A673 (cell line): ENCODE results near the gene EVI2A. TPM values are rescaled to one million over a fixed set of nuclear protein-coding genes. Genes with fewer than 3 reads are reported as not detected.
"Not testable (repeated sequence)": the region's sequence is repeated elsewhere in the genome, so short reads cannot be mapped to it uniquely, and the experiment has no call there.

Experiments used
- BruUV-seq: library from RNA; stranded (reverse); fragments of 400-500 nt; replicated peaks from 2 replicates; lab custom pipeline; 2021; lab: Mats Ljungman, UMichigan
- CTCF ChIA-PET: fragments of 300-600 bp; sonication (Branson Sonifier 250); formaldehyde crosslinking; loops from one replicate; lab custom pipeline; 2022; ENCODE audit warnings: antibody characterized with exemption; lab: Charles Lee
- POLR2A ChIA-PET: fragments of 300-600 bp; sonication (Branson Sonifier 250); formaldehyde crosslinking; loops from one replicate; lab custom pipeline; 2022; ENCODE audit warnings: antibody characterized with exemption; ENCODE audit not compliant: low non-redundant PET; lab: Charles Lee
- DNase-seq: peaks from one replicate; pipeline ENCODE4 v3.0.0-alpha.2; 2015; ENCODE audit warnings: low spot score
- H3K27ac ChIP-seq: fragments of 200-600 bp; sonication (generic); 2 replicates; pipeline ENCODE4 v1.5.1; 2016; ENCODE audit warnings: mixed run types, low read depth, mild to moderate bottlenecking, mixed read lengths, antibody characterized with exemption, low read length; ENCODE audit not compliant: poor library complexity, severe bottlenecking
- H3K27me3 ChIP-seq: fragments of 200-600 bp; sonication (generic); replicated peaks from 2 replicates; pipeline ENCODE4 v1.6.1; 2017; ENCODE audit warnings: mixed run types, low read depth, mild to moderate bottlenecking, mixed read lengths, antibody characterized with exemption, low read length; ENCODE audit not compliant: insufficient read depth, poor library complexity
- H3K36me3 ChIP-seq: fragments of 200-600 bp; sonication (generic); 2 replicates; pipeline ENCODE4 v1.6.1; 2016; ENCODE audit warnings: mixed run types, mild to moderate bottlenecking, mixed read lengths, antibody characterized with exemption, low read length; ENCODE audit not compliant: insufficient read depth, poor library complexity, severe bottlenecking
- H3K4me1 ChIP-seq: fragments of 200-600 bp; sonication (generic); 2 replicates; pipeline ENCODE4 v1.6.1; 2017; ENCODE audit warnings: mixed run types, mild to moderate bottlenecking, mixed read lengths, antibody characterized with exemption, low read length; ENCODE audit not compliant: insufficient read depth, poor library complexity, severe bottlenecking
- H3K4me3 ChIP-seq: fragments of 200-600 bp; sonication (generic); 2 replicates; pipeline ENCODE4 v1.5.1; 2016; ENCODE audit warnings: low read depth, mixed run types, mild to moderate bottlenecking, mixed read lengths, low read length; ENCODE audit not compliant: poor library complexity, severe bottlenecking
- H3K9me3 ChIP-seq: fragments of 200-600 bp; sonication (generic); 2 replicates; pipeline ENCODE4 v1.6.1; 2016; ENCODE audit warnings: mixed run types, low read depth, mild to moderate bottlenecking, mixed read lengths, antibody characterized with exemption, low read length; ENCODE audit not compliant: poor library complexity, severe bottlenecking
- EZH2 ChIP-seq: fragments of 200-600 bp; sonication (generic); IDR thresholded peaks from 2 replicates; pipeline ENCODE4 v1.6.1; 2017; ENCODE audit warnings: borderline replicate concordance, low read depth, mild to moderate bottlenecking, mixed read lengths, antibody characterized with exemption, low read length; ENCODE audit not compliant: poor library complexity, severe bottlenecking
- intact Hi-C: fragments of 100-400 bp; cut with micrococcal nuclease; formaldehyde crosslinking; loops from one replicate; pipeline ENCODE4 v1.10.0; 2022; ENCODE audit not compliant: unreplicated experiment
- total RNA-seq: library from RNA; stranded (reverse); gene quantifications from 2 replicates; pipeline ENCODE4 v1.2.3, GENCODE V29; 2021
- TF ChIP-seq, protein P1 (sequence below): fragments of 300-800, 200-600 bp; sonication (generic); conservative IDR thresholded peaks from 2 replicates; pipeline ENCODE4 v1.5.1; 2017; ENCODE audit warnings: low read depth, mild to moderate bottlenecking, antibody characterized with exemption, low read length, moderate library complexity, mixed read lengths

Gene EVI2A
- total RNA-seq, 1 experiment from 2014 or later, result not detected

DNA sequence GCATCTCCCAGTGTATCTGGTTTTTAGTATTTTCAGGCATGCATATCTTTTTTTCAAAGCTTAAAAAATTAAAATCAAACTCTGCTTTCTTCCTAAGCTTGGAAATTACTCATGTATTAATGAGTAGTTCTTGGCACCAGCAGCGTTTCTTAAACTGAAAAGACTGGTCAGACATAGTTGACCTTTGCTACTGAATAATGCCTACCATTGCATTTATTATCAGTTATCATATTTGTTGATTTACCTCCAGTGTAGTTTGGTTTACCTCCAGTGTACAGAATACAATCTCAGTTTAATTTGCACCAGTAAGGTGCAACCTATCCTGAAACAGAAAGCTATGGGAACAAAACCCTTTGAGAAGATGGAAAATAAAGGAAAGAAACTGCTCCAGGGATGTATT, 34.5 kb upstream of the EVI2A start:
- POLR2A ChIA-PET, result no interaction called here
- CTCF ChIA-PET, result no interaction called here
- Histone ChIP-seq H3K27ac (no peak overlapping the region), H3K27me3 (no peaks in the 10 kb centered on the region), H3K4me1 (no peaks in the 10 kb centered on the region), H3K4me3 (no peak overlapping the region), H3K36me3 (peaks cover 3% of the 10 kb centered on the region), H3K9me3 (no peaks in the 10 kb centered on the region)
- intact Hi-C loops, result no loop called here
- DNase-seq, result no peak
- TF ChIP-seq, protein P1, sequence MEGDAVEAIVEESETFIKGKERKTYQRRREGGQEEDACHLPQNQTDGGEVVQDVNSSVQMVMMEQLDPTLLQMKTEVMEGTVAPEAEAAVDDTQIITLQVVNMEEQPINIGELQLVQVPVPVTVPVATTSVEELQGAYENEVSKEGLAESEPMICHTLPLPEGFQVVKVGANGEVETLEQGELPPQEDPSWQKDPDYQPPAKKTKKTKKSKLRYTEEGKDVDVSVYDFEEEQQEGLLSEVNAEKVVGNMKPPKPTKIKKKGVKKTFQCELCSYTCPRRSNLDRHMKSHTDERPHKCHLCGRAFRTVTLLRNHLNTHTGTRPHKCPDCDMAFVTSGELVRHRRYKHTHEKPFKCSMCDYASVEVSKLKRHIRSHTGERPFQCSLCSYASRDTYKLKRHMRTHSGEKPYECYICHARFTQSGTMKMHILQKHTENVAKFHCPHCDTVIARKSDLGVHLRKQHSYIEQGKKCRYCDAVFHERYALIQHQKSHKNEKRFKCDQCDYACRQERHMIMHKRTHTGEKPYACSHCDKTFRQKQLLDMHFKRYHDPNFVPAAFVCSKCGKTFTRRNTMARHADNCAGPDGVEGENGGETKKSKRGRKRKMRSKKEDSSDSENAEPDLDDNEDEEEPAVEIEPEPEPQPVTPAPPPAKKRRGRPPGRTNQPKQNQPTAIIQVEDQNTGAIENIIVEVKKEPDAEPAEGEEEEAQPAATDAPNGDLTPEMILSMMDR, result no peak
- no peak for TF ChIP-seq EZH2
- BruUV-seq, result no TSS peak

DNA sequence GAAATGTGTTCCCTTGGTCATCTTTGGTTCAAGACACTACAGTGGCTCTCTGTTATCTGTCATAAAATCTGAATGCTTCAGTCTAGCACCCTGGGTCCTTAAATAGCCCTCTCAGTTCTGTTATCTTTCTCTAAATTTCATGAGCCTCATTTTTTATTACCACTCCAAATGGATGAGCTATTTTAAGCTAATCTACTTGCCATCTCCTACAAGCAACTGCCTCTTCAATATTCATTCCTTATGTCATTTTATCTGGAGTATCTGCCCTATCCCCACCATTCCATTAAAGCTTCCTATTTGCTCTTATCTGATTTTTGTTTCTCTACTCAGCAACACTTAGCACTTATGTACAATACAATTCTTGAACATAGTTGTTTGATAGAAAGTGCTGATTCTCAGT, 28.0 kb upstream of the EVI2A start:
- ChIA-PET CTCF (no interaction called here), POLR2A (no interaction called here)
- intact Hi-C loops, result no loop called here
- peaks cover 4% of the 10 kb centered on the region for H3K36me3 ChIP-seq
- no peaks in the 10 kb centered on the region for H3K4me1 ChIP-seq
- H3K27me3 ChIP-seq, result no peaks in the 10 kb centered on the region
- no peak overlapping the region for H3K4me3 ChIP-seq
- no TSS peak for BruUV-seq
- no peaks in the 10 kb centered on the region for H3K9me3 ChIP-seq
- TF ChIP-seq EZH2, result no peak
- TF ChIP-seq, protein P1, result no peak
- H3K27ac ChIP-seq, result no peak overlapping the region
- DNase-seq, result no peak

- H3K27me3 ChIP-seq, POLR2A ChIA-PET, intact Hi-C loops, DNase-seq, H3K36me3 ChIP-seq, H3K4me1 ChIP-seq, H3K9me3 ChIP-seq, H3K4me3 ChIP-seq, H3K27ac ChIP-seq, BruUV-seq, CTCF ChIA-PET: not testable (repeated sequence)
These were observed 23.8 kb upstream of the EVI2A start for GRCh38 chr17:31345191-31345747.

- Histone ChIP-seq H3K9me3 (no peaks in the 10 kb centered on the region), H3K4me1 (no peaks in the 10 kb centered on the region), H3K4me3 (no peak overlapping the region), H3K27me3 (no peaks in the 10 kb centered on the region), H3K36me3 (no peaks in the 10 kb centered on the region), H3K27ac (no peak overlapping the region)
- CTCF ChIA-PET, result no interaction called here
- no peak for DNase-seq
- no peak for TF ChIP-seq EZH2
- TF ChIP-seq, protein P1, result no peak
- POLR2A ChIA-PET, result no interaction called here
- no TSS peak for BruUV-seq
- intact Hi-C loops, result no loop called here
These were observed 18.7 kb upstream of the EVI2A start for GRCh38 chr17:31339906-31340661.
